GM03348 (cell line): ENCODE measurements around the gene NRXN3.
A peak's percentile ranks its signal among the peaks of the same experiment; 100 is the strongest.

Experiments used
- DNase-seq: peaks from one replicate; pipeline ENCODE4 v3.0.0; 2012; ENCODE audit warnings: low spot score

Gene NRXN3

DNA sequence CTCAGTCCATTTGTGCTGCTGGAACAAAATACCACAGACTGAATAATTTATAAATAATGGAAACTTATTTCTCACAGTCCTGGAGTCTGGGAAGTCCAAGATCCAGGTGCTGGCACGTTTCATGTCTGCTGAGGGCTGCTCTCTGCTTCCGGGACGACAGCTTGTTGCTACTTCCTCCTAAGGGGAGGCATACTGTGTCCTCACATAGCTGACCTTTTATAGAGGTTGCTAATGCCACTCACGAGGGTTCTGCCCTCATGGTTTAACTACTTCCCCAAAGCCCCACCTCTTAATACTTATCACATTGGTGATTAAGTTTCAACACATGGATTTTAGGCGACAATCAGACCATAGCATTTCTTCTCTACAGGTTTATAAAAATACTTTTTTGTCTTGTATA, 411.1 kb downstream of the NRXN3 start:
- no peak for DNase-seq

- DNase-seq: no peak
Measured at GRCh38 chr14:78586681-78587080, 416.5 kb downstream of the NRXN3 start.

GRCh38 chr14:78588906-78589305, 418.7 kb downstream of the NRXN3 start:
- no peak for DNase-seq

GRCh38 chr14:78592616-78593219, 422.5 kb downstream of the NRXN3 start:
- no peak for DNase-seq

DNA sequence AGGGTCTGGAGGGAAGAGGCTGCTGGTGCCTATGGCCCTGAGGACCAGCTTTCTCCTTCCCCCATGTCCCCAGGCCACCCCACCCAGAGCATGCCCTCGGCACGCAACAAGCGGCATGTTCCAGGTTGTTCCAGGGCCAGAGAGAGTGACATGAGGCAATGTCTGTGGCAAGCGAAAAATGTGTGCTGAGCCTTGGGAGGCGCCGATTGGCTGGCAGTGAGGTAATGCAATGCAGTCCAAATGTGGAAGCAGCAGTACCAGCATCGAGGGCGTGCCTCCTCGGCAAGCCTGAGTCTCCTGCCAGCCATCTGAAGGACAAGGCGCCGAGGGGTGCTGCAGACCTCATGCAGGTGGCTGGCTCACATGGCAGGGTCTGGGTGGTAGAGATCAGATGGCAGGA, 423.8 kb downstream of the NRXN3 start:
- peak; percentile 71 for DNase-seq

DNA sequence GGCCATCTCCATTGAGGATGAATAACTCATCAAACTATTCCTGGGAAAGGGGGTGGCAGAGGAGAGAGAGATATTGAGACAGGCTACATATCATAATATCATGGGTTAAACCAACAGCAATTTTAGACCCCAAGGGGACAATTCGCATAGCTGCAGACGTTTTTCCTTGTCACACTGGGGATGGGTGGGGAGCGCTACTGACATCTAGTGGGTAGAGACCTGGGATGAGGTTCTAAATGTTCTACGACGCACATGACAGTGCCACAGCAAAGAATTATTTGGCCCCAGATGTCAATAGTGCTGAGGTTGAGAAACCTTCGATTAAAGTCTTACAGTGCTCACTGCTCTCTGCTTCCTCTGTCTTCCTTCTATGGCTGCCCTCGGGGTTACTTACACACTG, 425.6 kb downstream of the NRXN3 start:
- DNase-seq: no peak

GRCh38 chr14:78598046-78598920, 428.1 kb downstream of the NRXN3 start:
- peak; percentile 82 for DNase-seq

GRCh38 chr14:78605025-78605762, 435.0 kb downstream of the NRXN3 start:
- no peak for DNase-seq

- peak; percentile 75 for DNase-seq
Measured at GRCh38 chr14:78605897-78606500, 435.8 kb downstream of the NRXN3 start.

DNA sequence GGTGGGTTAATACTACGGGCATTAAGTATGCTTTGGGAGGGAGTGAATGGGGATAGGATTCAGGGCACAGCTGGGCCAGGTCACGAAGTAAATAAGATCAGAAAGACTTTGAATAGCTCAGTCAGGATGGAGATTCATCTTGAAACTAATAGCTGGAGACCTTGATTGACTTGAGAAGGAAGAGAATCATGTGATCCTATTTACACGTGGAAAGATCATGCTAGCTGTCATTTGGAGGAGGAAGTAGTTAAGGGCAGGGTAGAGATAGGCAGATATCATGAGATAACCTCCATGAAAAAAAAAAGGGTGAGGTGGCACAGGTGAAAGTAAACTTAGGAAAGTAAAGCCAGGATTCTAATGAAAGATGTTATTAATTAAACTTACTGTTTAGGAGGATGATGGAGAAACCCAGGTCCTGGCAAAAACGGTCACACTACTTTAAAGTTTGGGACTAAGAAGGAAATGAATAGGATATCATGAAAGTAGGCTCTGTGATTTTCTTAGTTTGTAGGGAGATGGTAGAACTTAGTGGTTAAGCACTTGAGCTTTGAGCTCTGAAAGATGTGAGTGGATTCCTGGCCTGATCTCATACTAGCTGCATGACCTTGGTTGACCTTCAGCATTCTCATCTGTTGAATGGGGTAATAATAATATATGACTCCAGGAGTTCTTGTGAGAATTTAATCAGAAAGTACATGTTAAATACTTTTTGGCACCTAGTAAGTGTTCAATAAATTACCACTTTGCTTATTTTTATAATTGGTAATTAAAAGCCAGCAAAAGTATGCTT, 439.0 kb downstream of the NRXN3 start:
- no peak for DNase-seq

DNA sequence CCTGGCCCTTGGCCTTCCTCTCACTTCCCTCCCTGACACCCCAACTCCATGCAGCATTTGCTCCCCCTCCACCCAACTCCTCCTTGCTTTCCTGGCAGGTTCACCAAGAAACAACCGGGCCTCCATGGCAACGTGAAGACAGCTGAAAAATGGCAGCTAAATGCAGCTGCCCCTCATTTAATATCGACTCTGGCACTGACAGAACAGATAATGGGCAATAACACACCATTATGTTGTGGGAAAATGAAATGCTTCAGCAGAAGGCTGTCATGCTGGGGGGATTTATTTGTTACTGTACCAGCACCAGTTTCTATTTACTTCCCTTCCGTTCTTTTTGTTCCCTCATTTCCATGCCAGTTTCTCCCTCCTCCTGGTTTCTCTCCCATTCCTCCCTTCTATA, 440.8 kb downstream of the NRXN3 start:
- no peak for DNase-seq

- no peak for DNase-seq
Measured at GRCh38 chr14:78611796-78612571, 441.8 kb downstream of the NRXN3 start.

- peak; percentile 35 for DNase-seq
Measured at GRCh38 chr14:78612666-78613065, 442.5 kb downstream of the NRXN3 start.

- no peak for DNase-seq
Measured at GRCh38 chr14:78614593-78614992, 444.4 kb downstream of the NRXN3 start.

DNA sequence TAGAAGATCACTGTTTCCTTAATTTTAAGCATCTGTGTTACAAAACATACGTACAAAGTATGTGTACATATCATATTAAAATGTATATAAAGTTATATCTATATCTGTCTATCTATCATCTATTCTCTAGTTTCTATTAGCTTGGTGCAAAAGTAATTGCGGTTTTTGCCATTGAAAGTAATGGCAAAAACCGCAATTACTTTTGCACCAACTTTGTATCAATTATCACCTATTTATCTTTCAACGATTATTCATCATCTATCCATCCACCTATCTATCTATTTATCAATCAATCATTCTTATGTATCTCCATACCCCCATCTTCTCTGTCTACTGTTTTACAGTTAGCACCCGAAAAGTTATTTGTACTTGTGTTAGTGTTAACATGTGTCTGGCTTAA, 447.6 kb downstream of the NRXN3 start:
- DNase-seq: no peak

DNA sequence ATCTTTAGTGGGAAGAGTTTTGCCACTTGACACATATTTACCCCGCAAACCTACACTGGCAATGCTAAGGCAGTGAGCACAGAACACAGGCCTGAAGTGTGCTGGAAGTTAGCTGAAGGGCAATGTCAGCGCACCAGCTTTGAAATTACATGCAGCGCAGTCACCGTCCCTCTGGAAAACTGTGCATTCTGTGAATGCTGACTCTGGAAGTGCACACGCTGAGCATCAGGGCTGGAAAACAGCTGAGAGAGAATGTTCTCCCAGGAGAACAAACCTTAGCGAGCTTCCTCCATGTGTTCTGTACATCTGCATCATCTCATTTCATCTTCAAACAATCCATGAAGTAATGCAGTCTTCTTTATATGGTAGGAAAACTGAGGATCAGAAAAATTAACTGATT, 448.2 kb downstream of the NRXN3 start:
- DNase-seq: no peak

- no peak for DNase-seq
Measured at GRCh38 chr14:78627114-78627513, 456.9 kb downstream of the NRXN3 start.

DNA sequence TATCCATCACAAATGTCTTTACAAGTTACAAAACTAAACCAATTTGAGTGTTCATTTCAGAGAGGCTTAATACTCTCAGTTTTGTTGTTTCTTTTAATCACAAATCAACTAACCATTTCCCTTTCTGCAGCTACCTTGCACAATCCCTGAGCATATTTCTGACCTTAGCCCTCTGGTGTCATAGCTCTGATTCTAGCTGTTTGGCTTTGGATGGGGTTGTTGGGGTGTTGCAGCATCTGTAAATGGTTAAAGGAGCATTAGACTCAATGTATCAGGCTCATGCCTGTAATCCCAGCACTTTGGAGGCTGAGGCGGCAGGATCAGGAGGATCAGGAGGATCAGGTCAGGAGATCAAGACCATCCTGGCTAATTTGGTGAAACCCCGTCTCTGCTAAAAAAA, 461.4 kb downstream of the NRXN3 start:
- DNase-seq: no peak

GRCh38 chr14:78633752-78634151, 463.6 kb downstream of the NRXN3 start:
- no peak for DNase-seq

DNA sequence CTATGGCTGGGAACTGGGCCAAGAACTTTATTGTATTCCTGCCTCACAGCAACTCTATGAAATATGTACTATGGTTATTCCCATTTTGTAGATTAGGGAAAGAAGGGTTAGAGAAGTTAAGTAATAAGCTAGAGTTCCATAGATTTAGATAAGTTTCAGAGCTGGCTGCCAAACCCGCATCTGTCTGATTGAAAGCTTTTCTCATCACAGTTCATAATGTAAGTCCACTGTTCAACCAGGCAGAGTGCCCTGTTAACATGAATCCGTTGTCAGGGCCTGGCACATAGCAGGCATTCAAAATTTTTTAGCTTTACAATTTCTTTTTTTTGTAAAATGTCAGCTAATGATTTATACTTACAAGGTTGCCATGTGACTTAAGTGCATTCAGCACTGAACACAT, 467.3 kb downstream of the NRXN3 start:
- DNase-seq: no peak

- DNase-seq: no peak
Measured at GRCh38 chr14:78637908-78638475, 467.8 kb downstream of the NRXN3 start.
